Measurements from ENCODE around the gene MAP7D3.

The MAP7D3 gene

GRCh38 chrX:136204571-136204970, 46.6 kb downstream of the MAP7D3 start:
- DNase-seq, result peak; percentile 68

DNA sequence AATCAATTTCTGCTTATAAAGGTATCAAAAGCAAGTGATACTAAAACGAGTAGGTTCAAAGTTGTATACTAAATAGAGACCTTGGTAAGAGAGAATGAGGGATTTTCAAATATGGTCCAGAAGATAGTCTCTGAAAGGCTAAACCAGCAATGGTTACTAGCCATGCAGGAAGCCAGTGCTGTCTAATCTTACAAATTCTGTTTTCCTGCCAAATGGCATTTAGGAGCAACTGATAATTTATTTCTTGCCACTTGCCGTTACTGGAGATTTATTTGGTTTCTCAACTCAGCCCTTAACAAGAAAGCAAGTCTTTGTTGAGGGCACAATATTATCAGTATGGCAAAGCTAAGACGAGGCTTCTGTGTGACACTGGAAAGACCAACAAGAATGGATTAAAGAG, 47.2 kb downstream of the MAP7D3 start:
- DNase-seq, result no peak

DNA sequence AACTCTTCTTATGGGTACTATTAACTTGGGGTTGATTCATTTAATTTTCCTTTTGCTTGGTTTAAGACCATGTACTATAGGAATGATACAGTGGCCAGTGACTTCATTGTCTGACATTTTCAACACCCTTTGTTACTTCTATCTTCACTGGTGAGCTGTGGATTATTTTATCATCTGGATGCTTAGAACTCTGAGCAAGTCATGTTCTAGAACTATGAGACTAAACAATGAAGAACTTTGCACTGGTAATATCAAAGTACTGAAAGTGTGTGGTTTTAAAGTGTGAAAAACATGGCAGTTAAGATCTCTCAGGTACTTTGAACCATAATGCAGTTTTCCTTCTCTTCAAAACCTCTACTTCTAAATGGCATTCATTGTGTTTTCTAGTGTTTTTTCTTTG, 47.8 kb downstream of the MAP7D3 start:
- DNase-seq, result no peak

GRCh38 chrX:136202889-136203288, 48.3 kb downstream of the MAP7D3 start:
- no peak for DNase-seq

GRCh38 chrX:136201601-136202000, 49.6 kb downstream of the MAP7D3 start:
- no peak for DNase-seq

DNA sequence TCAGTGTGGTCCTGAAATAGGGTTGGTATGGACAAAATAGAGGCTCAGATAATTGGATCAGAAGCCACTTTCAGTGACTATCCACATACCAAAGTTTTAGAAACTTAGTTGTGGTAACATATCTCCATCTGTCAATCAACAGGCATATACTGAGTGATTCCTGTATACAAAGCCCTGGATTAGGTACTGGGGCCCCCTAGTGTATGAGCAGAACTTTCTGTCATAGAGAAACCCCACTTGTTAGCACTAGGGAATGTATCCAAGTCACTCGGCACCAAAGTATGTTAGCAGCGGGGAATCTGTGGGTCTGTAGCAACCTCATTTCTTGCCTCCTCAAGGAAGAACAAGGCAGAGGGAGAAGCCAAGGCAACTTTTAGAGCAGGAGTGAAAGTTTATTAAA, 50.7 kb downstream of the MAP7D3 start:
- peak; percentile 44 for DNase-seq

DNA sequence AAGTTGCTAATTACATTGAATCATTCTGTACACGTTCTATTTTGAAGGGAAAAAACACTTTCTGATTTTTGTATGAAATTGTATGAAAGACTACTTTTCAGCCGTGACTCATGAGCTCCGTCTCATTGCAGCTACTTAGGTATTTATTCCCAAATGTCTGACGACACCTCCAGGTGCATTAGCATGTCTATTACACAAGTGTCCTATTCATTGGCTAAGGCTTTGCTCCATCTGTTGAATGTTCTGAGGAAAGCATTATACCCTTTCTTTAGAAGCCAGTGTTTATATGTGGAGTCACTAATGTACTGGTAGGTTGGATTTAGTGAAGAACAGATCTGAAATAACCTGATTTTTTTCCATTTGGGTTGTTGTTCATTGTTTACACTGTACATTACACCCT, 51.8 kb downstream of the MAP7D3 start:
- DNase-seq, result no peak

- DNase-seq, result no peak
Observed at GRCh38 chrX:136198678-136199243, 52.4 kb downstream of the MAP7D3 start.

DNA sequence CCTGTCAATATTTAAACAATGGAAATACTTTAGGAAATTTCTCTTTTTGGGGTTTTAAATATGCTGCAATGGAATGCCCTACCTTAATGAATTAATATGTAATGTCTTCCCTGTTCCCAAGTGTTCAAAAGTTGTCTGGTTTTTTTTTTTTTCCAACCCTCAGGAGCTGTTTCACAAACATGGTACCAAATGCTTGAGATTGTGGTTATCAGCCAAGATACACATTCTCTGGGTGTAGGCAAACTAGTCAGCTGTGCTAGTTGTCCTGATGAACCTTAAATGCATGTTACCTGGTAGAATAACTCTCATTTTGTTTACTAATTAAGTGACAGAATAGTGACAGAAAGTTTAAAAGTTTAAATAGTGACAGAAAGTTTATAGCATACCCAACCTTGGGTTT, 53.2 kb downstream of the MAP7D3 start:
- DNase-seq, result no peak

DNA sequence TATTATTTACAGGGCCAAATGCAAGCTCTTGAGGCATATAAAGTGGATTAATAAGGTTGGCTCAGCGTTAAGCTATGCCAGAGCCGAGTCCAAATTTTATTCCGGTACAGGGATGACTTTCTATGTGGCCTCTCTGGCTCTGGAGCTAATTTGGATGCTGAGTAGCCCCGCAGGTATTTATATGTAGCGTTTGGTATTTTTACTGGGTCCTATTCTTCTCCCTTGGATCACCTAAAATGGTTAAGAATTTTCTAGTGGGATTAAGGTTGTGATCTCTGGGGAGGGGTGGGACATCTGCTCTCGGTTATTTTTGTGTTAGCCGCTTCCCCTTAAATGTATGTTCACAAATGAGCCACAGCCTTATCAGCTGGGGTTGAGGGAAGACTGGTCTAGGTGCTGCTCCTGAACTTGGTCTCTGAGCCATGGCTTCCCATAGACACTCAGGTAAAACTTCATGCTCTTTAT, 54.5 kb downstream of the MAP7D3 start:
- no peak for DNase-seq

- no peak for DNase-seq
Observed at GRCh38 chrX:136195247-136195646, 56.0 kb downstream of the MAP7D3 start.

DNA sequence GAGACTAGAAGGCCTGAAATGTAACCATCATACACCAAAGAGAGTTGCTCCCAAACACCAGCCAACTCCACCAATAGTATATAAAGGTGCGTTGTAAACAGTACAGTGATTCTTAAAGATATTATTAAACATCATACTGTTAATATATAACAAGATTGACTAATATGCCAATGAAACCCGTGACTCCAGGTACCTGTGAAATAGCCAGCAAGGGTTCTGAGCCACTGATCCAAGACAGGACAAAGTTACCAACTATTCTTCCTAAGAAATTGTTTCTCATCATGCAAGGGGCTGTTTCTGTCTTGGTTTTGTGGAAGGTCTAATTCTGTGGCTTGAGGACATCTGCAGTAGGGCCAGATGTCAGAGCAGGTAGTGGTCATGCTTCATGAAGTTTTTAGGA, 56.7 kb downstream of the MAP7D3 start:
- DNase-seq, result no peak

GRCh38 chrX:136193771-136194170, 57.4 kb downstream of the MAP7D3 start:
- no peak for DNase-seq

GRCh38 chrX:136192839-136193414, 58.3 kb downstream of the MAP7D3 start:
- no peak for DNase-seq

- no peak for DNase-seq
Observed at GRCh38 chrX:136192135-136192534, 59.1 kb downstream of the MAP7D3 start.

- no peak for DNase-seq
Observed at GRCh38 chrX:136191171-136191570, 60.0 kb downstream of the MAP7D3 start.

DNA sequence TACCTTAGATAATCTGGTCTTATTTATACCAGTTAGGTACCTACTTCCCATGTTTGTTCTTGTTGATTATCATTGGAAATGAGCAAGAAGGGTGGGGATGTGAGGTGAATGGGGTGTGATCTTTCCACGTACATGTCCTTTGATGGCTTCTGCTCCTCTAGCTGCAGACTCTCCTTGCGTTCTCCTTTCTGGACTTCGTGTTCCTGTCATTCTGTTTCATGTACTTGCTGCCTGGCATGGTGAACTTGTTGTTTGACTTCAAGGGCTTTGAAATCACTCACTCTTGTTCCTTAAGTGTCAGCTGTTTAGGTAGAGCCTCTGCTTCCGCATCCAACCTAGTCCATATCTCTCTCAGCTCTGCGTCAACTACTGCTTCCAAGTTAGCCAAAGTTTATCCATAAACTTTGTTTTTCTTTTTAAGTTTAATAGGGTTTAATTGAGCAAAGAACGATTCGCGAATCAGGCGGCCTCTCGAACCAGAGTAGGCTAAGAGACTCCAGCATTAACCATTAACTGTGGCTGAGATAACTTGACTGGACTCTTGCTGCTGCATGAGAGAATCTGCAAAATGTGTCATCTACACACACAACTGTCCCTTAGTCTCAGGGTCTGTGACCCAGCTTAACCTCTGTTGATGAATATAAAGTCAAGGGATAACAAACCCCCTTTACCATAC, 61.0 kb downstream of the MAP7D3 start:
- no peak for DNase-seq

DNA sequence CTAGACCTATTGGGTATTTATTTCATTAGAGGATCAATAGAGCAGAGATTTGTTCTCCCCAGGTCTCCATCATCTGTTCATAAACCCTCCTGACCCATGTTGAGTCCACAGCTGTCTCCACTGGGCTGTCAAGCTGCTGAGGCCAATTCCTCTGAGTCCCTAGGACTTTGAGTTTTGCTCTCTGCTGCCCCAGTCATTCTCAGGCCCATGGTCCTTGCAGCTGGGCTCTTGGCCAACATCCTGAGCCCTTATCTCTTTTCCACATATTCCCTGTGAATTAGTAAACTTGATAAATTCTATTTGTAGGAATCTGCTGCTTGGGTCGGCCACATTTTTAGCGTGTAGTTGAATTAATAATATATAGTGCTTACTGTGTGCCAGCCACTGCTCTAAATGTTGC, 62.0 kb downstream of the MAP7D3 start:
- DNase-seq, result no peak

GRCh38 chrX:136186023-136186413, 65.2 kb downstream of the MAP7D3 start:
- no peak for DNase-seq

- no peak for DNase-seq
Observed at GRCh38 chrX:136185401-136186022, 65.7 kb downstream of the MAP7D3 start.

GRCh38 chrX:136183917-136184316, 67.3 kb downstream of the MAP7D3 start:
- DNase-seq, result no peak

- no peak for DNase-seq
Observed at GRCh38 chrX:136183172-136183571, 68.0 kb downstream of the MAP7D3 start.

DNA sequence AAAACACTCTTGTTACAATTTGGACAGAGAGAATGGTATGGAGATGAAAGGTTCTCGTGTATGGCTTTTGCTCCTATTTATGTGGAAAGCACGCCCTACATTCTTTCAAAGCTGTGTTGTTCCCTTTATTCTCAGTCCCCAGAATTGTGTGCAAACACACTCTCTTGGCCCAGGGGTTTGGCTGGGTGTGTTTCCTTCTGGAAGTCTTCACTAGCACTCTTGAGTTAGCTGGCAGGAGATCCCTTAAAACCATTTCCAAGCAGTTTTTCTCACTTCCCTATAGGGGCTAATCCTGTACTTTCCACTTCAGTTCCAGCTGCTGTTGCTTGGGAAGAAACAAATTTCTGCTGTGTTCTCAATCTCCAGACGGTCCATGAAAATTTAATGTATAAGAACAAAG, 68.8 kb downstream of the MAP7D3 start:
- DNase-seq, result no peak

DNA sequence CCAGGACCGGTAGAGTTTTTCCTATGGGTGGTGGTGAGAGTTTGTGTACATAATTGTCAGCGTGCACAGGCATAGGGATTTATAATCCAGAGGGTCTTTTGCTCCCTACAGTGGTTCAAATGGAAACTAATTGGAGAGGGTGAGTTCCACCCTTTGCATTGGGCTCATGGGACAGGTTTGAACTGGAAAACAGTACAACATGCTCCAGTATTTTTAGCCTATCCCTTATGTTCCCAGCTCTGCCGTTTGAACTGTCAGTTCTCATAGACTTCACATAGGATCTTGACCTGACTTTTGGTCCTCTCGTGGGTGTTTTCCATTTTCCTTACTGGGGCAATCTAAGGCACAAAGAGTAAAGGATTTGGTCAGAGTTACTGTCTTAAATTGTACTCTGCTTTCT, 72.1 kb downstream of the MAP7D3 start:
- DNase-seq, result no peak
